K562 (cell line): ENCODE data around the gene WDR81. TPM values are rescaled to one million over a fixed set of nuclear protein-coding genes. Genes with fewer than 3 reads are reported as not detected.

Experiments used
- CCNT2 ChIP-seq: IDR thresholded peaks from 2 replicates; pipeline ENCODE4 v1.6.1; 2011; ENCODE audit warnings: borderline replicate concordance, low read depth, mild to moderate bottlenecking, moderate library complexity, mixed read lengths, low read length; ENCODE audit not compliant: insufficient read length; ENCODE audit errors: extremely low read depth
- CHAMP1 ChIP-seq: fragments of 450-650 bp; IDR thresholded peaks from 2 replicates; pipeline ENCODE4 v1.6.1; 2016; ENCODE audit warnings: mild to moderate bottlenecking
- FOXJ3 ChIP-seq: sonication (generic); formaldehyde crosslinking; IDR thresholded peaks from 2 replicates; pipeline ENCODE4 v1.4.0; 2020; ENCODE audit warnings: mild to moderate bottlenecking, missing genetic modification reagents
- FOXK1 ChIP-seq: sonication (generic); formaldehyde crosslinking; IDR thresholded peaks from 2 replicates; pipeline ENCODE4 v1.8.0; 2022; ENCODE audit warnings: missing genetic modification reagents, mild to moderate bottlenecking, borderline replicate concordance
- MBD2 ChIP-seq: sonication (generic); IDR thresholded peaks from 2 replicates; pipeline ENCODE4 v1.6.1; 2016; ENCODE audit warnings: low read depth, borderline replicate concordance
- MCM2 ChIP-seq: fragments of 450-650 bp; IDR thresholded peaks from 2 replicates; pipeline ENCODE4 v1.6.1; 2017; ENCODE audit warnings: low read depth, mild to moderate bottlenecking
- PTRF ChIP-seq: fragments of 450-650 bp; IDR thresholded peaks from 2 replicates; pipeline ENCODE4 v1.6.1; 2016; ENCODE audit warnings: mild to moderate bottlenecking, missing genetic modification characterization, missing compliant biosample characterization
- RAD21 ChIP-seq, 2 experiments: fragments of 250-450 bp in 1 of 2; fragments of 450-650 bp in 1 of 2; sonication (Bioruptor Pico) in 1 of 2; formaldehyde crosslinking in 1 of 2; IDR thresholded peaks in 1 of 2; conservative IDR thresholded peaks in 1 of 2; 2 replicates each; pipeline versions ENCODE4 v1.4.0 to v1.8.0; 2020 to 2022; ENCODE audit warnings: mild to moderate bottlenecking in 2 of 2, moderate library complexity in 1 of 2
- SMC3 ChIP-seq: conservative IDR thresholded peaks from 2 replicates; pipeline ENCODE4 v1.6.1; 2011; ENCODE audit warnings: low read depth, low read length, improper control_type of control experiment; ENCODE audit not compliant: insufficient read depth
- SP1 ChIP-seq: sonication (generic); formaldehyde crosslinking; IDR thresholded peaks from 2 replicates; pipeline ENCODE4 v1.8.1; 2022; ENCODE audit warnings: mild to moderate bottlenecking, missing genetic modification reagents
- SUPT5H ChIP-seq: fragments of 450-650 bp; IDR thresholded peaks from 2 replicates; pipeline ENCODE4 v1.6.1; 2016
- TAF1 ChIP-seq: IDR thresholded peaks from 2 replicates; pipeline ENCODE4 v1.6.1; 2011; ENCODE audit warnings: mild to moderate bottlenecking, low read length, moderate library complexity; ENCODE audit not compliant: insufficient read depth, control insufficient read depth, severe bottlenecking; ENCODE audit errors: extremely low read depth
- ZNF224 ChIP-seq: sonication (generic); formaldehyde crosslinking; IDR thresholded peaks from 2 replicates; pipeline ENCODE4 v1.8.0; 2022; ENCODE audit warnings: mild to moderate bottlenecking, missing genetic modification reagents
- polyA plus RNA-seq, 8 experiments: library from polyadenylated mRNA; depleted of rRNA in 4 of 8; stranded (reverse) in 5 of 8; unstranded in 3 of 8; fragments of >200 nt; fragmentation: Nextera tagmentation in 2 of 8; fragmentation: Illumina TruSeq in 1 of 8; extraction: Ambion mirVana in 2 of 8; extraction: Trizol in 1 of 8; gene quantifications; 2 replicates each; pipeline versions ENCODE4 v1.2.1 to v1.2.3, GENCODE V29; 2011 to 2014; ENCODE audit warnings: inconsistent platforms in 1 of 8, missing spikeins in 1 of 8
- total RNA-seq, 7 experiments: library from RNA; depleted of rRNA in 6 of 7; stranded (reverse); fragments of >200 nt in 6 of 7; fragmentation: Illumina TruSeq in 2 of 7; extraction: Trizol in 2 of 7; gene quantifications; 2 replicates each; pipeline versions ENCODE4 v1.2.1 to v1.2.3, GENCODE V29; 2011 to 2021; ENCODE audit warnings: low replicate concordance in 1 of 7
- TF ChIP-seq, protein P1 (sequence below): sonication (generic); formaldehyde crosslinking; IDR thresholded peaks from 2 replicates; pipeline ENCODE4 v1.8.0; 2022; ENCODE audit warnings: mild to moderate bottlenecking, missing genetic modification reagents
- TF ChIP-seq, protein P2 (sequence below), 3 experiments: IDR thresholded peaks in 2 of 3; conservative IDR thresholded peaks in 1 of 3; 2 replicates each; pipeline ENCODE4 v1.5.1; 2011 to 2012; ENCODE audit warnings: low read length in 3 of 3, mild to moderate bottlenecking in 3 of 3, control low read depth in 2 of 3, improper control_type of control experiment in 1 of 3, inconsistent platforms in 1 of 3, low read depth in 1 of 3, mixed read lengths in 1 of 3, moderate library complexity in 1 of 3; ENCODE audit not compliant: insufficient read depth in 2 of 3

The WDR81 gene
- total and polyA plus RNA-seq, 9 of the 15 experiments (the other 6 are each of a cell fraction or from before 2014, with no cell fraction given): 0.01 to 17.1 (median 3.3) TPM

- TF ChIP-seq, protein P1, sequence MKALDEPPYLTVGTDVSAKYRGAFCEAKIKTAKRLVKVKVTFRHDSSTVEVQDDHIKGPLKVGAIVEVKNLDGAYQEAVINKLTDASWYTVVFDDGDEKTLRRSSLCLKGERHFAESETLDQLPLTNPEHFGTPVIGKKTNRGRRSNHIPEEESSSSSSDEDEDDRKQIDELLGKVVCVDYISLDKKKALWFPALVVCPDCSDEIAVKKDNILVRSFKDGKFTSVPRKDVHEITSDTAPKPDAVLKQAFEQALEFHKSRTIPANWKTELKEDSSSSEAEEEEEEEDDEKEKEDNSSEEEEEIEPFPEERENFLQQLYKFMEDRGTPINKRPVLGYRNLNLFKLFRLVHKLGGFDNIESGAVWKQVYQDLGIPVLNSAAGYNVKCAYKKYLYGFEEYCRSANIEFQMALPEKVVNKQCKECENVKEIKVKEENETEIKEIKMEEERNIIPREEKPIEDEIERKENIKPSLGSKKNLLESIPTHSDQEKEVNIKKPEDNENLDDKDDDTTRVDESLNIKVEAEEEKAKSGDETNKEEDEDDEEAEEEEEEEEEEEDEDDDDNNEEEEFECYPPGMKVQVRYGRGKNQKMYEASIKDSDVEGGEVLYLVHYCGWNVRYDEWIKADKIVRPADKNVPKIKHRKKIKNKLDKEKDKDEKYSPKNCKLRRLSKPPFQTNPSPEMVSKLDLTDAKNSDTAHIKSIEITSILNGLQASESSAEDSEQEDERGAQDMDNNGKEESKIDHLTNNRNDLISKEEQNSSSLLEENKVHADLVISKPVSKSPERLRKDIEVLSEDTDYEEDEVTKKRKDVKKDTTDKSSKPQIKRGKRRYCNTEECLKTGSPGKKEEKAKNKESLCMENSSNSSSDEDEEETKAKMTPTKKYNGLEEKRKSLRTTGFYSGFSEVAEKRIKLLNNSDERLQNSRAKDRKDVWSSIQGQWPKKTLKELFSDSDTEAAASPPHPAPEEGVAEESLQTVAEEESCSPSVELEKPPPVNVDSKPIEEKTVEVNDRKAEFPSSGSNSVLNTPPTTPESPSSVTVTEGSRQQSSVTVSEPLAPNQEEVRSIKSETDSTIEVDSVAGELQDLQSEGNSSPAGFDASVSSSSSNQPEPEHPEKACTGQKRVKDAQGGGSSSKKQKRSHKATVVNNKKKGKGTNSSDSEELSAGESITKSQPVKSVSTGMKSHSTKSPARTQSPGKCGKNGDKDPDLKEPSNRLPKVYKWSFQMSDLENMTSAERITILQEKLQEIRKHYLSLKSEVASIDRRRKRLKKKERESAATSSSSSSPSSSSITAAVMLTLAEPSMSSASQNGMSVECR (CRISPR knock-in tag): 0 out of 2 replicates have a peak, but pooled peaks have one; percentile 51
- TF ChIP-seq, protein P2, sequence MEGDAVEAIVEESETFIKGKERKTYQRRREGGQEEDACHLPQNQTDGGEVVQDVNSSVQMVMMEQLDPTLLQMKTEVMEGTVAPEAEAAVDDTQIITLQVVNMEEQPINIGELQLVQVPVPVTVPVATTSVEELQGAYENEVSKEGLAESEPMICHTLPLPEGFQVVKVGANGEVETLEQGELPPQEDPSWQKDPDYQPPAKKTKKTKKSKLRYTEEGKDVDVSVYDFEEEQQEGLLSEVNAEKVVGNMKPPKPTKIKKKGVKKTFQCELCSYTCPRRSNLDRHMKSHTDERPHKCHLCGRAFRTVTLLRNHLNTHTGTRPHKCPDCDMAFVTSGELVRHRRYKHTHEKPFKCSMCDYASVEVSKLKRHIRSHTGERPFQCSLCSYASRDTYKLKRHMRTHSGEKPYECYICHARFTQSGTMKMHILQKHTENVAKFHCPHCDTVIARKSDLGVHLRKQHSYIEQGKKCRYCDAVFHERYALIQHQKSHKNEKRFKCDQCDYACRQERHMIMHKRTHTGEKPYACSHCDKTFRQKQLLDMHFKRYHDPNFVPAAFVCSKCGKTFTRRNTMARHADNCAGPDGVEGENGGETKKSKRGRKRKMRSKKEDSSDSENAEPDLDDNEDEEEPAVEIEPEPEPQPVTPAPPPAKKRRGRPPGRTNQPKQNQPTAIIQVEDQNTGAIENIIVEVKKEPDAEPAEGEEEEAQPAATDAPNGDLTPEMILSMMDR (IDR thresholded peaks at IDR 0.05 in 2 of 3, conservative IDR thresholded peaks at IDR 0.05 in 1 of 3; ENCODE audit: insufficient read depth in 2 of 3, low read depth in 1 of 3, low read length in 3 of 3): peak; percentile 32 to 63 (median 61); a peak in 5 of 6 replicates
- TF ChIP-seq TAF1: no peak
- no peak for TF ChIP-seq MCM2
- TF ChIP-seq FOXJ3 (CRISPR knock-in tag): no peak
- peak; percentile 44; the same call in 1 of the 2 replicates for TF ChIP-seq SP1
- no peak for TF ChIP-seq ZNF224 (CRISPR knock-in tag)
- TF ChIP-seq CHAMP1: no peak
- TF ChIP-seq SMC3: 0 out of 2 replicates have a peak, but pooled peaks have one; percentile 17
- peak in 1 of 2 experiments; percentile 59; a peak in 2 of 4 replicates for TF ChIP-seq RAD21 (CRISPR knock-in tag; conservative IDR thresholded peaks at IDR 0.05 in 1 of 2, IDR thresholded peaks at IDR 0.05 in 1 of 2)
- no peak for TF ChIP-seq MBD2
- 0 out of 2 replicates have a peak, but pooled peaks have one; percentile 14 for TF ChIP-seq SUPT5H
- TF ChIP-seq FOXK1 (CRISPR knock-in tag): 0 out of 2 replicates have a peak, but pooled peaks have one; percentile 10
- no peak for TF ChIP-seq CCNT2
- no peak for TF ChIP-seq PTRF
Measured at GRCh38 chr17:1713878-1714426, 10.6 kb upstream of the WDR81 start (continued).
